Ovary (tissue), 9 donors: Measurements from ENCODE around the gene MAD1L1. TPM values are rescaled to one million over a fixed set of nuclear protein-coding genes. Genes with fewer than 3 reads are reported as not detected.
A peak's percentile ranks its signal among the peaks of the same experiment; 100 is the strongest.

Experiments
- DNase-seq, 5 donors: peaks; one replicate each; pipeline ENCODE4 v3.0.0-alpha.2; 2019 to 2020
- H3K27ac ChIP-seq, 2 donors: fragments of 200-600 bp; one replicate each; pipeline versions ENCODE4 v1.5.1 to v1.8.0; 2019 to 2022
- H3K27me3 ChIP-seq: fragments of 200-600 bp; one replicate; pipeline ENCODE4 v1.8.0; 2022
- H3K36me3 ChIP-seq: fragments of 200-600 bp; sonication (generic); one replicate; pipeline ENCODE4 v1.5.1; 2019
- H3K4me1 ChIP-seq: one replicate; pipeline ENCODE4 v1.8.1; 2013; ENCODE audit warnings: mild to moderate bottlenecking, moderate library complexity; ENCODE audit not compliant: insufficient read depth
- H3K4me3 ChIP-seq: fragments of 200-600 bp; sonication (generic); one replicate; pipeline ENCODE4 v1.5.1; 2017
- H3K9me3 ChIP-seq, 2 donors: fragments of 200-600 bp in 1 of 2; sonication (generic) in 1 of 2; one replicate each; pipeline versions ENCODE4 v1.5.1 to v1.8.1; 2013 to 2019; ENCODE audit warnings: mild to moderate bottlenecking in 1 of 2, moderate library complexity in 1 of 2
- CTCF ChIP-seq, 3 donors: fragments of 450-650 bp in 2 of 3; fragments of 200-600 bp in 1 of 3; IDR thresholded peaks; one replicate each; pipeline versions ENCODE4 v1.5.1 to v1.8.0; 2016 to 2022; ENCODE audit warnings: antibody characterized with exemption in 3 of 3, mild to moderate bottlenecking in 1 of 3
- EP300 ChIP-seq: sonication (generic); formaldehyde crosslinking; IDR thresholded peaks from one replicate; pipeline ENCODE4 v1.6.1; 2017; ENCODE audit warnings: antibody characterized with exemption
- POLR2A ChIP-seq: fragments of 450-650 bp; IDR thresholded peaks from one replicate; pipeline ENCODE4 v1.6.1; 2017; ENCODE audit warnings: antibody characterized with exemption, mild to moderate bottlenecking, moderate library complexity
- WGBS, 3 donors: extraction: QIAGEN DNeasy Blood & Tissue Kit in 1 of 3; methylation state at CpG; one replicate each; pipeline versions ENCODE4 v1.1.5 to v1.1.7; 2013 to 2017; 5-methylcytosine and 5-hydroxymethylcytosine counted together
- intact Hi-C, 4 donors: fragments of 100-400 bp; cut with DNase I; formaldehyde crosslinking; loops; one replicate each; pipeline versions ENCODE4 v1.11.0 to v1.15.1; 2022 to 2023
- polyA plus RNA-seq, 2 donors: library from polyadenylated mRNA; stranded (reverse); fragments of 200-250 nt in 1 of 2; fragments of 350-450 nt in 1 of 2; fragmentation: Illumina TruSeq in 1 of 2; extraction: RNeasy Lipid Tissue Mini Kit (QIAGEN cat#74804) in 1 of 2; gene quantifications; one replicate each; pipeline ENCODE4 v1.2.3, GENCODE V29; 2013 to 2014
- total RNA-seq, 7 donors: library from RNA; depleted of rRNA in 2 of 7; stranded (reverse); fragments of >200 nt in 2 of 7; fragmentation: NEBNext Ultra II Directional in 3 of 7; extraction: Animal tissue kit (Norgen Biotek cat#: 25700) in 3 of 7; gene quantifications; one replicate each; pipeline versions ENCODE4 v1.1.0 to v1.2.4, GENCODE V29; 2016 to 2023
- donor health status: DM: no; HTN: no; CAD: no; lungs with moderate emphysema.
- donor health status: DM: no; HTN: no; CAD: no.
- donor health status: Bipolar disorder and iron deficiency.
- donor health status: DM: yes; HTN: yes; CAD: no.
- donor health status: DM: no; HTN: no; CAD: no.
- donor health status: DM: yes; HTN: yes; CAD: no.

The MAD1L1 gene
- total and polyA plus RNA-seq, 9 donors: 5.9 to 36.6 (median 22.8) TPM

DNA sequence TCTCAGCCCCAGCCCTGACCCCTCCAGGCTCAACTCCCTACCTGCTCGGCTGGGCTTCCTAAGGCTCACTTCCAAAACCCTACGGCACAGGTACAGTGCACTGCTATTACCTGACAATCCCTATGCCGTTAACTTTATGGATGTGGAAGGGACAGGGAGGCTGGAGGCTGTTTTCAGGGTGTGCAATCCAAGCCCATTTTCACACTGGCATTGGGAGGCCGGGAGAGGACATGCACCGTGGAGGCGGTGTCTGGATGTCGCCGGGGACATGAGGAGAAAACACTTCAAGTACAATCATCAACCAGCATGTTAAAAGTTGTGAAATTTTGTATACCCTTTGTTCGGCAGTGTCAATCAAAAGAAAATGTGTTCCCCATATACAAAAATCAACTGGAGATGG, 80.1 kb downstream of the MAD1L1 start:
- WGBS, 3 donors: 95 to 98% (median 95%) methylated on average over 9 of the region's 9 CpGs
- no peaks in the 10 kb centered on the region for H3K27me3 ChIP-seq
- DNase-seq: peak in 1 of 5 donors; percentile 6
- no peaks in the 10 kb centered on the region for H3K36me3 ChIP-seq
- no peak for TF ChIP-seq EP300
- TF ChIP-seq POLR2A: no peak
- no peak for TF ChIP-seq CTCF (IDR thresholded peaks at IDR 0.05)
- H3K9me3 ChIP-seq: no peaks in the 10 kb centered on the region
- no peak overlapping the region for H3K4me3 ChIP-seq
- H3K27ac ChIP-seq: no peak overlapping the region
- peaks cover 5% of the 10 kb centered on the region for H3K4me1 ChIP-seq
- intact Hi-C loops: no loop called here

DNA sequence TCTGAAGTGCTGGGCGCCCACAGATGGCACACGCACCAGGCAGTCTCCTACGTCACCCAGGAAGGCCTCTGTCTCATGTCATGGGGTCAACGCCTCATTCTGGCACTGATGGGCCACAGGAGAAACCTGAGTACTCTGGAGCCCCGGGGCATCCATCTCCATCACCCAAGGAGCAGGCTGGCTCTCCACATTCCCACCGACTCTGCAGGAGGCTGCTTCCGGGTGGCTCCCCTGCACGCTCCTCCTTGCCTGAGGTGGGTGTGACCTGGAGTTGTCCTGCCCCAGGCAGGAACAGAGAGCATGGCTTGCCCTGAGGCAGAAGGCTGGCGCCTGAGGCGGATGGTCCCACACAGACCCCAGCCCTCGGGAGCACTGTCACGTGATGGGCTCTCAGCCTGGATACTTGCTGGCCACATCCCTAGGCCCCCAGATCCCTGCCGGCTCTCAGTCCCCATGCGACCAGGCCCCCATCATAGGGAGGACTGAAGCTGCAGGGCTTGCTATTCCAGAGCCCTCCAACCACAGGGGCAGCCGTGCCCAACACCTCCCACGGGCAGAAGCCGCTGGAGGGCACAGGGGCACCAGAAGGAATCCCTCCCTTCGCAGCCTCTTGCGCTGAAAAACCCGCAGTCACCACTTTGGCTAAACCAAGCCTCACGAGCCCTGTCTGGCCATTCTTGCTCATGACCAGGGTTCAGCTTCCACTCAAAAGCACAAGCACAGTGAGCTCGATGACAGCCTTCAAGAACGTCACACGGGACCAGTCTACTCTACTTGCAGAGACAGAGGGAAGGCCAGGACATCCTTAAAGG, 80.7 kb downstream of the MAD1L1 start:
- DNase-seq: peak in 1 of 5 donors; percentile 10
- no peaks in the 10 kb centered on the region for H3K27me3 ChIP-seq
- no peak overlapping the region for H3K27ac ChIP-seq
- WGBS, 3 donors: 90 to 96% (median 91%) methylated on average over 18 to 24 of the region's 24 CpGs
- no peaks in the 10 kb centered on the region for H3K4me1 ChIP-seq
- H3K4me3 ChIP-seq: no peak overlapping the region
- H3K36me3 ChIP-seq: no peaks in the 10 kb centered on the region
- TF ChIP-seq CTCF (IDR thresholded peaks at IDR 0.05): no peak
- no peak for TF ChIP-seq EP300
- no peak for TF ChIP-seq POLR2A
- H3K9me3 ChIP-seq: no peaks in the 10 kb centered on the region
- intact Hi-C loops: no loop called here

GRCh38 chr7:2151237-2151636, 81.5 kb downstream of the MAD1L1 start:
- WGBS, 3 donors: 44 to 70% (median 49%) methylated on average over 8 of the region's 8 CpGs
- intact Hi-C loops: no loop called here
- H3K27ac ChIP-seq: no peak overlapping the region
- H3K36me3 ChIP-seq: no peaks in the 10 kb centered on the region
- TF ChIP-seq POLR2A: no peak
- H3K4me1 ChIP-seq: no peaks in the 10 kb centered on the region
- no peak for DNase-seq
- H3K4me3 ChIP-seq: no peak overlapping the region
- no peaks in the 10 kb centered on the region for H3K27me3 ChIP-seq
- no peaks in the 10 kb centered on the region for H3K9me3 ChIP-seq

GRCh38 chr7:2150445-2150815, 82.3 kb downstream of the MAD1L1 start:
- Histone ChIP-seq H3K27me3 (no peaks in the 10 kb centered on the region), H3K4me1 (no peaks in the 10 kb centered on the region), H3K36me3 (no peaks in the 10 kb centered on the region), H3K27ac (no peak overlapping the region), H3K9me3 (no peaks in the 10 kb centered on the region), H3K4me3 (no peak overlapping the region)
- no peak for DNase-seq
- intact Hi-C loops: no loop called here
- no peak for TF ChIP-seq POLR2A
- WGBS, 3 donors: 72 to 78% (median 75%) methylated on average over 10 of the region's 10 CpGs

DNA sequence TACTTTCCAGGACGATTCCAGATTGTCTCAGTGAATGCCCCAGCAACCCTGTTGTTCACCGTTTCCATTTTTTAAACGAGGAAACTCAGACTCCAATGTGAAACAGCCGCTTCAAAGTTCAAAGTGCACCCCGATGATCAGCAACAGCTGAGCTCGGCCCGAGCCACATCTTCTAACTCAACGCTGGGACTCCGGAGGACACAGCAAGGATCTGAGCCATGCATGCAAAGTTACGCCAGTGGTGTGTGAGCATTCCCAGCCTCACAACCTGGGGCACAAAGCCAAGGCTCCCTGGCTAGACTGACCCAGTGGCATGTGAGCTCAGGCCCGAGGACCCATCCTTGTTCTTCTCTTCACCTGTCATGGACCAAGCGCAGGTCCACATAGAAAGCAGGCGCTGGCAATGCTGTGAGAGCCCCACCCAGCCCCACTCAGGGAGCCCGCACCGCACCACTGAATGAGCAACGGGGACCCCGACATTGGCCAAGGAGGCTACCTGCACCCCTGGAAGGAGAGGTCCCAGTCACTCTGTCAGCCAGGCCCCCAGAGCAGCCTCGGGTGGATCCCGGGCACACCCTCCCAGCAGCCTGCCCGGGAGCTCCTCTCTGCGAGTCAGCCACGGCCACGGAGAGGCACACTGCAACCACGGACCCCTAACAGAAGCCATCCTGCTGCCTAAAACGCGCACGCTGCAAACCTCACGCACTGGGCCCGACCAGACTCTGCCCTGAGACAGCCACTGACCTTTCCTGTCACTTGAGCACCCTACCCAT, 82.9 kb downstream of the MAD1L1 start:
- Histone ChIP-seq H3K36me3 (no peaks in the 10 kb centered on the region), H3K27me3 (no peaks in the 10 kb centered on the region), H3K9me3 (no peaks in the 10 kb centered on the region), H3K4me3 (no peak overlapping the region), H3K27ac (no peak overlapping the region), H3K4me1 (no peaks in the 10 kb centered on the region)
- TF ChIP-seq CTCF (IDR thresholded peaks at IDR 0.05): no peak
- no peak for TF ChIP-seq POLR2A
- no peak for TF ChIP-seq EP300
- no peak for DNase-seq
- WGBS, 3 donors: 85 to 89% (median 85%) methylated on average over 29 of the region's 29 CpGs
- intact Hi-C loops: no loop called here
